PC-3 (cell line): ENCODE data around the gene IRAK1. TPM values are rescaled to one million over a fixed set of nuclear protein-coding genes. Genes with fewer than 3 reads are reported as not detected.

Source experiments
- ATAC-seq: fragments of 200-7000 bp; cut with Tn5 transposase; 2 replicates; pipeline ENCODE4 v1.9.1; 2020; ENCODE audit warnings: mild to moderate bottlenecking, moderate library complexity
- BruUV-seq: library from RNA; stranded (reverse); fragments of 400-500 nt; replicated peaks from 2 replicates; lab custom pipeline; 2021; lab: Mats Ljungman, UMichigan
- CTCF ChIA-PET: fragments of 300-600 bp; sonication (Branson Sonifier 250); formaldehyde crosslinking; loops from one replicate; lab custom pipeline; 2022; ENCODE audit warnings: antibody characterized with exemption; lab: Charles Lee
- POLR2A ChIA-PET: fragments of 300-600 bp; sonication (Branson Sonifier 250); formaldehyde crosslinking; loops from one replicate; lab custom pipeline; 2022; ENCODE audit warnings: antibody characterized with exemption; ENCODE audit not compliant: unreplicated experiment; lab: Charles Lee
- DNase-seq: peaks from one replicate; pipeline ENCODE4 v3.0.0-alpha.2; 2015
- H2AFZ ChIP-seq: fragments of 300-600 bp; sonication (generic); 2 replicates; pipeline ENCODE4 v1.6.0; 2016; ENCODE audit warnings: antibody characterized with exemption, low read length
- H3F3A ChIP-seq: fragments of 300-600 bp; sonication (generic); one replicate; pipeline ENCODE4 v1.6.0; 2017; ENCODE audit warnings: antibody characterized with exemption, low read length, control low read depth, mild to moderate bottlenecking; ENCODE audit not compliant: unreplicated experiment
- H3K27ac ChIP-seq: fragments of 300-600 bp; sonication (generic); 2 replicates; pipeline ENCODE4 v1.5.1; 2016; ENCODE audit warnings: mild to moderate bottlenecking, low read length
- H3K27me3 ChIP-seq: fragments of 300-600 bp; sonication (generic); 2 replicates; pipeline ENCODE4 v1.6.1; 2016; ENCODE audit warnings: low read length, mixed read lengths
- H3K36me3 ChIP-seq: fragments of 300-600 bp; sonication (generic); 2 replicates; pipeline ENCODE4 v1.6.1; 2016; ENCODE audit warnings: low read depth, mixed run types, low read length, mixed read lengths
- H3K4me1 ChIP-seq: fragments of 300-600 bp; sonication (generic); 2 replicates; pipeline ENCODE4 v1.5.1; 2016; ENCODE audit warnings: low read length; ENCODE audit not compliant: insufficient read depth
- H3K4me2 ChIP-seq: fragments of 300-600 bp; sonication (generic); 2 replicates; pipeline ENCODE4 v1.6.0; 2016; ENCODE audit warnings: low read length
- H3K4me3 ChIP-seq: fragments of 300-600 bp; sonication (generic); 2 replicates; pipeline ENCODE4 v1.5.1; 2016; ENCODE audit warnings: mild to moderate bottlenecking, low read length, mixed read lengths
- H3K79me2 ChIP-seq: fragments of 300-600 bp; sonication (generic); 2 replicates; pipeline ENCODE4 v1.6.1; 2017; ENCODE audit warnings: low read length, mixed read lengths
- H3K9ac ChIP-seq: fragments of 300-600 bp; sonication (generic); 2 replicates; pipeline ENCODE4 v1.6.0; 2016; ENCODE audit warnings: mild to moderate bottlenecking, low read length
- H3K9me2 ChIP-seq: fragments of 300-600 bp; sonication (generic); replicated peaks from 2 replicates; pipeline ENCODE4 v1.6.1; 2016; ENCODE audit warnings: mixed run types, low read length, mixed read lengths
- H3K9me3 ChIP-seq: fragments of 300-600 bp; sonication (generic); 2 replicates; pipeline ENCODE4 v1.6.1; 2016; ENCODE audit warnings: low read length, mixed read lengths
- H4K20me1 ChIP-seq: fragments of 300-600 bp; sonication (generic); 2 replicates; pipeline ENCODE4 v1.6.1; 2016; ENCODE audit warnings: low read length, mixed read lengths
- CTCF ChIP-seq: fragments of 300-600 bp; sonication (generic); conservative IDR thresholded peaks from 2 replicates; pipeline ENCODE4 v1.5.1; 2017; ENCODE audit warnings: antibody characterized with exemption, low read depth, mild to moderate bottlenecking, low read length
- EZH2 ChIP-seq: fragments of 300-600 bp; sonication (generic); IDR thresholded peaks from one replicate; pipeline ENCODE4 v1.6.1; 2017; ENCODE audit warnings: antibody characterized with exemption, mild to moderate bottlenecking, low read length; ENCODE audit not compliant: unreplicated experiment
- EZH2phosphoT487 ChIP-seq: fragments of 300-600 bp; sonication (generic); IDR thresholded peaks from 2 replicates; pipeline ENCODE4 v1.6.1; 2018; ENCODE audit warnings: mild to moderate bottlenecking, antibody characterized with exemption, low read length, borderline replicate concordance
- intact Hi-C: fragments of 100-400 bp; cut with micrococcal nuclease; formaldehyde crosslinking; loops from 2 replicates; pipeline ENCODE4 v1.9.0; 2023
- total RNA-seq: library from RNA; depleted of rRNA; stranded (reverse); fragments of >200 nt; gene quantifications from 2 replicates; pipeline ENCODE4 v1.2.3, GENCODE V29; 2014

The IRAK1 gene
- total RNA-seq, 1 experiment from 2014 or later = 366 TPM

- H3K9ac ChIP-seq = no peak overlapping the region
- DNase-seq (no peak), ATAC-seq (no peak)
- no peak overlapping the region for H3K4me3 ChIP-seq
- no peaks in the 10 kb centered on the region for H3K36me3 ChIP-seq
- no peaks in the 10 kb centered on the region for H3K9me2 ChIP-seq
- no peak overlapping the region for H3K27ac ChIP-seq
- no peaks in the 10 kb centered on the region for H3K9me3 ChIP-seq
- CTCF ChIA-PET = no interaction called here
- no peaks in the 10 kb centered on the region for H3K79me2 ChIP-seq
- intact Hi-C loops = no loop called here
- H2AFZ ChIP-seq = no peak overlapping the region
- no peaks in the 10 kb centered on the region for H3K27me3 ChIP-seq
- no peak overlapping the region for H3K4me2 ChIP-seq
- no TSS peak for BruUV-seq
- TF ChIP-seq EZH2phosphoT487 (no peak), CTCF (no peak), EZH2 (no peak)
- no peaks in the 10 kb centered on the region for H3F3A ChIP-seq
- no peaks in the 10 kb centered on the region for H4K20me1 ChIP-seq
- H3K4me1 ChIP-seq = no peaks in the 10 kb centered on the region
- POLR2A ChIA-PET = no interaction called here
Measured at GRCh38 chrX:153984351-153985178, 35.1 kb downstream of the IRAK1 start.

- no peaks in the 10 kb centered on the region for H3K9me3 ChIP-seq
- TF ChIP-seq EZH2 (no peak), CTCF (no peak), EZH2phosphoT487 (no peak)
- ChIA-PET POLR2A (no interaction called here), CTCF (no interaction called here)
- no peaks in the 10 kb centered on the region for H4K20me1 ChIP-seq
- H3K4me3 ChIP-seq = no peak overlapping the region
- ATAC-seq = no peak
- DNase-seq = no peak
- no peaks in the 10 kb centered on the region for H3K27me3 ChIP-seq
- H3K36me3 ChIP-seq = no peaks in the 10 kb centered on the region
- H3K9me2 ChIP-seq = no peaks in the 10 kb centered on the region
- H3K4me2 ChIP-seq = no peak overlapping the region
- intact Hi-C loops = no loop called here
- no peaks in the 10 kb centered on the region for H3K4me1 ChIP-seq
- no peak overlapping the region for H2AFZ ChIP-seq
- BruUV-seq = no TSS peak
- H3K9ac ChIP-seq = no peak overlapping the region
- H3K27ac ChIP-seq = no peak overlapping the region
- no peaks in the 10 kb centered on the region for H3K79me2 ChIP-seq
- H3F3A ChIP-seq = no peaks in the 10 kb centered on the region
Measured at GRCh38 chrX:153983321-153983801, 36.3 kb downstream of the IRAK1 start.
